GM23338 (cell line): ENCODE results near the gene EVI2B. TPM values are rescaled to one million over a fixed set of nuclear protein-coding genes. Genes with fewer than 3 reads are reported as not detected.

Experiments
- ATAC-seq: fragments of 200-7000 bp; cut with Tn5 transposase; 3 replicates; pipeline ENCODE4 v1.9.1; 2020
- DNase-seq: peaks from one replicate; pipeline ENCODE4 v3.0.0-alpha.2; 2015; ENCODE audit warnings: low spot score
- H2AFZ ChIP-seq: fragments of 200-600 bp; sonication (generic); 2 replicates; pipeline ENCODE4 v1.8.0; 2016; ENCODE audit warnings: antibody characterized with exemption, mild to moderate bottlenecking, moderate library complexity
- H3F3A ChIP-seq: fragments of 200-600 bp; sonication (generic); replicated peaks from 2 replicates; pipeline ENCODE4 v1.8.0; 2017; ENCODE audit warnings: antibody characterized with exemption, mixed run types, low read depth
- H3K27ac ChIP-seq: fragments of 200-600 bp; sonication (generic); 2 replicates; pipeline ENCODE4 v1.6.1; 2016; ENCODE audit warnings: low read depth
- H3K27me3 ChIP-seq: fragments of 200-600 bp; sonication (generic); 2 replicates; pipeline ENCODE4 v1.8.0; 2016; ENCODE audit warnings: mild to moderate bottlenecking, mixed run types, moderate library complexity; ENCODE audit not compliant: insufficient read depth
- H3K36me3 ChIP-seq: fragments of 200-600 bp; sonication (generic); 2 replicates; pipeline ENCODE4 v1.8.0; 2016; ENCODE audit warnings: mild to moderate bottlenecking; ENCODE audit not compliant: insufficient read depth
- H3K4me1 ChIP-seq: fragments of 200-600 bp; sonication (generic); 2 replicates; pipeline ENCODE4 v1.8.0; 2016; ENCODE audit warnings: mild to moderate bottlenecking, moderate library complexity; ENCODE audit not compliant: insufficient read depth
- H3K4me2 ChIP-seq: fragments of 200-600 bp; sonication (generic); 2 replicates; pipeline ENCODE4 v1.7.1; 2017; ENCODE audit warnings: mixed run types
- H3K4me3 ChIP-seq: fragments of 200-600 bp; sonication (generic); 2 replicates; pipeline ENCODE4 v1.6.1; 2016; ENCODE audit warnings: mixed run types
- H3K79me2 ChIP-seq: fragments of 200-600 bp; sonication (generic); replicated peaks from 2 replicates; pipeline ENCODE4 v1.8.0; 2017; ENCODE audit warnings: mild to moderate bottlenecking; ENCODE audit not compliant: insufficient read depth
- H3K9me2 ChIP-seq: fragments of 200-600 bp; sonication (generic); 2 replicates; pipeline ENCODE4 v1.8.0; 2017; ENCODE audit not compliant: insufficient read depth
- H4K20me1 ChIP-seq: fragments of 200-600 bp; sonication (generic); replicated peaks from 2 replicates; pipeline ENCODE4 v1.8.0; 2017; ENCODE audit warnings: mild to moderate bottlenecking; ENCODE audit not compliant: insufficient read depth
- H3K27ac Mint-ChIP-seq: 2 replicates; pipeline ENCODE4 v1.8.0; 2020; ENCODE audit warnings: inconsistent platforms, mild to moderate bottlenecking, moderate library complexity, mixed read lengths
- H3K27me3 Mint-ChIP-seq: 3 replicates; pipeline ENCODE4 v1.8.0; 2022; ENCODE audit warnings: low read depth, mild to moderate bottlenecking, moderate library complexity, mixed read lengths, inconsistent platforms; ENCODE audit not compliant: insufficient read depth, poor library complexity
- H3K36me3 Mint-ChIP-seq: 3 replicates; pipeline ENCODE4 v1.8.0; 2021; ENCODE audit warnings: low read depth, mild to moderate bottlenecking, inconsistent platforms, moderate library complexity, mixed read lengths
- H3K4me1 Mint-ChIP-seq: 3 replicates; pipeline ENCODE4 v1.8.0; 2020; ENCODE audit warnings: mild to moderate bottlenecking, inconsistent platforms, mixed read lengths
- H3K4me3 Mint-ChIP-seq: 3 replicates; pipeline ENCODE4 v1.8.0; 2021; ENCODE audit warnings: moderate library complexity, mild to moderate bottlenecking, inconsistent platforms, mixed read lengths
- H3K9me3 Mint-ChIP-seq: 3 replicates; pipeline ENCODE4 v1.8.0; 2020; ENCODE audit warnings: moderate library complexity, mild to moderate bottlenecking, inconsistent platforms, mixed read lengths
- CREB1 ChIP-seq: fragments of 250-450 bp; sonication (Bioruptor Pico); IDR thresholded peaks from 2 replicates; pipeline ENCODE4 v1.5.0; 2020; ENCODE audit warnings: low read depth, mild to moderate bottlenecking, moderate library complexity
- CTCF ChIP-seq, 2 experiments: fragments of 200-600 bp in 1 of 2; sonication (generic) in 1 of 2; conservative IDR thresholded peaks; 2 replicates each; pipeline versions ENCODE4 v1.5.1 to v1.6.1; 2016 to 2017; ENCODE audit warnings: antibody characterized with exemption in 2 of 2, low read depth in 2 of 2, mild to moderate bottlenecking in 2 of 2, moderate library complexity in 1 of 2
- ETS1 ChIP-seq: IDR thresholded peaks from 2 replicates; pipeline ENCODE4 v1.6.1; 2016; ENCODE audit warnings: antibody characterized with exemption
- EZH2 ChIP-seq: fragments of 200-600 bp; sonication (generic); IDR thresholded peaks from one replicate; pipeline ENCODE4 v1.8.0; 2017; ENCODE audit warnings: antibody characterized with exemption, mild to moderate bottlenecking, low read depth; ENCODE audit not compliant: unreplicated experiment
- EZH2phosphoT487 ChIP-seq: fragments of 200-600 bp; sonication (generic); IDR thresholded peaks from one replicate; pipeline ENCODE4 v1.8.1; 2018; ENCODE audit warnings: antibody characterized with exemption; ENCODE audit not compliant: unreplicated experiment
- JUNB ChIP-seq: IDR thresholded peaks from one replicate; pipeline ENCODE4 v1.6.1; 2016; ENCODE audit warnings: antibody characterized with exemption; ENCODE audit not compliant: unreplicated experiment
- NANOG ChIP-seq: IDR thresholded peaks from 2 replicates; pipeline ENCODE4 v1.6.1; 2016; ENCODE audit warnings: antibody characterized with exemption, borderline replicate concordance
- POLR2AphosphoS5 ChIP-seq: IDR thresholded peaks from 2 replicates; pipeline ENCODE4 v1.6.1; 2016; ENCODE audit warnings: antibody characterized with exemption, low read depth
- REST ChIP-seq: IDR thresholded peaks from one replicate; pipeline ENCODE4 v1.6.1; 2018; ENCODE audit warnings: antibody characterized with exemption; ENCODE audit not compliant: unreplicated experiment
- STAT1 ChIP-seq: IDR thresholded peaks from one replicate; pipeline ENCODE4 v1.6.1; 2016; ENCODE audit warnings: antibody characterized with exemption; ENCODE audit not compliant: unreplicated experiment
- ZNF114 ChIP-seq: fragments of 250-450 bp; sonication (Bioruptor Pico); IDR thresholded peaks from 2 replicates; pipeline ENCODE4 v1.5.0; 2020; ENCODE audit warnings: mild to moderate bottlenecking, moderate library complexity
- ZNF331 ChIP-seq: fragments of 250-450 bp; sonication (Bioruptor Pico); IDR thresholded peaks from 2 replicates; pipeline ENCODE4 v1.5.0; 2020; ENCODE audit warnings: low read depth, mild to moderate bottlenecking, moderate library complexity
- ZNF462 ChIP-seq: fragments of 250-450 bp; sonication (Bioruptor Pico); IDR thresholded peaks from 2 replicates; pipeline ENCODE4 v1.5.0; 2020; ENCODE audit warnings: mild to moderate bottlenecking, moderate library complexity
- polyA plus RNA-seq: library from polyadenylated mRNA; unstranded; fragments of >200 nt; fragmentation: Nextera tagmentation; extraction: Ambion mirVana; gene quantifications from 2 replicates; pipeline ENCODE4 v1.2.1, GENCODE V29; 2016
- total RNA-seq: library from RNA; depleted of rRNA; stranded (reverse); fragments of >200 nt; shearing (Covaris generic); gene quantifications from 2 replicates; pipeline ENCODE4 v1.2.3, GENCODE V29; 2014

EVI2B gene
- total and polyA plus RNA-seq, 2 experiments from 2014 or later = 0.18 TPM; not detected in 1

GRCh38 chr17:31310260-31310659 lies 3.6 kb downstream of the EVI2B start:
- Histone ChIP-seq H3K79me2 (no peaks in the 10 kb centered on the region), H2AFZ (no peak overlapping the region), H3K9me2 (no peaks in the 10 kb centered on the region), H3K36me3 (no peaks in the 10 kb centered on the region), H4K20me1 (no peaks in the 10 kb centered on the region; the same call in 1 of the 2 replicates), H3K4me1 (peaks cover 5% of the 10 kb centered on the region; the same call in 1 of the 2 replicates), H3K27ac (no peak overlapping the region), H3K4me2 (no peak overlapping the region), H3F3A (no peaks in the 10 kb centered on the region), H3K4me3 (no peak overlapping the region), H3K27me3 (no peaks in the 10 kb centered on the region)
- no peak for TF ChIP-seq ETS1
- no peak for TF ChIP-seq ZNF114 (CRISPR knock-in tag)
- TF ChIP-seq REST = no peak
- TF ChIP-seq POLR2AphosphoS5 = no peak
- no peak for TF ChIP-seq NANOG
- TF ChIP-seq EZH2 = no peak
- TF ChIP-seq ZNF331 (CRISPR knock-in tag) = no peak
- no peak for TF ChIP-seq STAT1
- TF ChIP-seq JUNB = no peak
- no peak for TF ChIP-seq CTCF (conservative IDR thresholded peaks at IDR 0.05; ENCODE audit: low read depth in 2 of 2)
- no peak for TF ChIP-seq ZNF462
- TF ChIP-seq EZH2phosphoT487 = no peak
- TF ChIP-seq CREB1 (CRISPR knock-in tag) = no peak
- DNase-seq = no peak
- Mint-ChIP-seq H3K9me3 (no peaks in the 10 kb centered on the region), H3K27ac (peak overlapping the region; percentile 61), H3K36me3 (no peaks in the 10 kb centered on the region), H3K27me3 (no peaks in the 10 kb centered on the region), H3K4me3 (no peak overlapping the region), H3K4me1 (peaks cover 9% of the 10 kb centered on the region)
- ATAC-seq = peak; percentile 38; the same call in 2 of the 3 replicates
